Urinary bladder (tissue), 4 donors: Measurements from ENCODE around the gene CLIC6. TPM values are rescaled to one million over a fixed set of nuclear protein-coding genes. Genes with fewer than 3 reads are reported as not detected.
A peak's percentile ranks its signal among the peaks of the same experiment; 100 is the strongest.

ENCODE experiments used
- DNase-seq: peaks from one replicate; pipeline ENCODE4 v3.0.0-alpha.2; 2015; ENCODE audit errors: extremely low spot score
- H3K27ac ChIP-seq: one replicate; pipeline ENCODE4 v1.5.1; 2013; ENCODE audit warnings: low read depth, mild to moderate bottlenecking, moderate library complexity
- H3K36me3 ChIP-seq: one replicate; pipeline ENCODE4 v1.6.1; 2013; ENCODE audit warnings: mild to moderate bottlenecking, moderate library complexity; ENCODE audit not compliant: insufficient read depth
- H3K4me1 ChIP-seq: one replicate; pipeline ENCODE4 v1.6.1; 2013; ENCODE audit warnings: mild to moderate bottlenecking, moderate library complexity; ENCODE audit not compliant: insufficient read depth
- H3K4me3 ChIP-seq: one replicate; pipeline ENCODE4 v1.5.1; 2013; ENCODE audit warnings: low read depth, low read length
- WGBS: extraction: QIAGEN DNeasy Blood & Tissue Kit; methylation state at CpG from one replicate; pipeline ENCODE4 v1.1.7; 2013; 5-methylcytosine and 5-hydroxymethylcytosine counted together
- polyA plus RNA-seq: library from polyadenylated mRNA; stranded (reverse); fragments of 200-250 nt; gene quantifications from one replicate; pipeline ENCODE4 v1.2.3, GENCODE V29; 2013
- total RNA-seq: library from RNA; depleted of rRNA; stranded (reverse); fragments of >200 nt; gene quantifications from one replicate; pipeline ENCODE4 v1.2.3, GENCODE V29; 2014
- donor health status: healthy with polysubstance abuse.
- donor health status: healthy.

The CLIC6 gene
- total and polyA plus RNA-seq, 2 donors = 4.6 to 17.2 TPM

- no peaks in the 10 kb centered on the region for H3K36me3 ChIP-seq
- WGBS = 12% methylated on average over 8 of the region's 8 CpGs
- peaks cover 4% of the 10 kb centered on the region for H3K4me1 ChIP-seq
- H3K27ac ChIP-seq = no peak overlapping the region
- DNase-seq = no peak
- peak overlapping the region; percentile 34 for H3K4me3 ChIP-seq
Measured at GRCh38 chr21:34670962-34671348, 2.2 kb downstream of the CLIC6 start.

- DNase-seq = no peak
- WGBS = 55% methylated on average over 1 of the region's 1 CpG
- Histone ChIP-seq H3K4me3 (peak overlapping the region; percentile 6), H3K27ac (no peak overlapping the region), H3K36me3 (no peaks in the 10 kb centered on the region), H3K4me1 (peaks cover 4% of the 10 kb centered on the region)
Measured at GRCh38 chr21:34671462-34671861, 2.7 kb downstream of the CLIC6 start.

GRCh38 chr21:34671891-34672290, 3.1 kb downstream of the CLIC6 start:
- H3K4me1 ChIP-seq = peaks cover 4% of the 10 kb centered on the region
- no peak overlapping the region for H3K4me3 ChIP-seq
- no peak overlapping the region for H3K27ac ChIP-seq
- no peaks in the 10 kb centered on the region for H3K36me3 ChIP-seq
- DNase-seq = no peak
- 62% methylated on average over 4 of the region's 4 CpGs for WGBS

DNA sequence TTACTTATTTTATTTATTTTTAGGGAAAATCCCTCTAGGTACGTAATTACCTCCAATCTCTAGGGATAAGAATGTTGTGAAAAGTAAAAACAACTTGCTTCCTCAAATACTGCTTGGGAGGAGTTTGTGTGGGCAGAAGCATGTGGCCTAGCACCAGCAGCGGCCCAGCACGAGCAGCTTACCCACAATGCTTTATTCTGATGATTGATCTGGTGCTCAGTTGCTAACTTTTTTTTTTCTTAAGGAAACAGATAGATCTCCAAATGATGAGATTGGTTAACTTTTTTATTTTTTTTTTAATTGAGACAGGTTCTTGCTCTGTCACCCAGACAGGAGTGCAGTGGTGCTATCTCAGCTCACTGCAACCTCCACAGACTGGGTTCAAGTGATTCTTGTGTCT, 4.2 kb downstream of the CLIC6 start:
- H3K27ac ChIP-seq = no peak overlapping the region
- H3K4me3 ChIP-seq = no peak overlapping the region
- no peak for DNase-seq
- H3K4me1 ChIP-seq = peaks cover 4% of the 10 kb centered on the region
- no peaks in the 10 kb centered on the region for H3K36me3 ChIP-seq
- 58% methylated on average over 3 of the region's 3 CpGs for WGBS

DNA sequence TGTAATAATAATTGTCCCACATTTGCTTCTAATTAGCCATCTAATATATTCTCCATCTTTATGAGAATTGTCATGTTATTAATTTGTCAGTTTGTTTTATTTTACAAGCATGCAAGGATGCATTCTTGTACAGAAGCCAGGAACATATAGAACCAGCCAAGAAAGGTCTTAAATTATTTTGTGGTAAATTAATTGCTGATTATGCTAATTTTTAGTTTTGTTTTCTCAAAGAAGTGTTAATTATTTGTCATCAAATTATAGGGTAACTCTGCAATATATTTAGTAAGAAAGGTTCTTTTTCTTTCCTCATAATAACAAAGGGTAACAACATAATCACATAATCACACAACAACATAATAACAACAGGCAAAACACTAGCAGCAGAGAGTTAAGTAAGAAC, 5.7 kb downstream of the CLIC6 start:
- Histone ChIP-seq H3K4me1 (peaks cover 4% of the 10 kb centered on the region), H3K36me3 (no peaks in the 10 kb centered on the region), H3K4me3 (no peak overlapping the region), H3K27ac (no peak overlapping the region)
- DNase-seq = no peak

GRCh38 chr21:34675871-34676270, 7.1 kb downstream of the CLIC6 start:
- H3K4me3 ChIP-seq = no peak overlapping the region
- WGBS = 71% methylated on average over 5 of the region's 5 CpGs
- H3K36me3 ChIP-seq = no peaks in the 10 kb centered on the region
- H3K4me1 ChIP-seq = no peaks in the 10 kb centered on the region
- no peak overlapping the region for H3K27ac ChIP-seq
- no peak for DNase-seq

- H3K4me3 ChIP-seq = no peak overlapping the region
- H3K36me3 ChIP-seq = no peaks in the 10 kb centered on the region
- WGBS = 55% methylated on average over 5 of the region's 5 CpGs
- no peaks in the 10 kb centered on the region for H3K4me1 ChIP-seq
- no peak for DNase-seq
- no peak overlapping the region for H3K27ac ChIP-seq
Measured at GRCh38 chr21:34679051-34679450, 10.3 kb downstream of the CLIC6 start.

DNA sequence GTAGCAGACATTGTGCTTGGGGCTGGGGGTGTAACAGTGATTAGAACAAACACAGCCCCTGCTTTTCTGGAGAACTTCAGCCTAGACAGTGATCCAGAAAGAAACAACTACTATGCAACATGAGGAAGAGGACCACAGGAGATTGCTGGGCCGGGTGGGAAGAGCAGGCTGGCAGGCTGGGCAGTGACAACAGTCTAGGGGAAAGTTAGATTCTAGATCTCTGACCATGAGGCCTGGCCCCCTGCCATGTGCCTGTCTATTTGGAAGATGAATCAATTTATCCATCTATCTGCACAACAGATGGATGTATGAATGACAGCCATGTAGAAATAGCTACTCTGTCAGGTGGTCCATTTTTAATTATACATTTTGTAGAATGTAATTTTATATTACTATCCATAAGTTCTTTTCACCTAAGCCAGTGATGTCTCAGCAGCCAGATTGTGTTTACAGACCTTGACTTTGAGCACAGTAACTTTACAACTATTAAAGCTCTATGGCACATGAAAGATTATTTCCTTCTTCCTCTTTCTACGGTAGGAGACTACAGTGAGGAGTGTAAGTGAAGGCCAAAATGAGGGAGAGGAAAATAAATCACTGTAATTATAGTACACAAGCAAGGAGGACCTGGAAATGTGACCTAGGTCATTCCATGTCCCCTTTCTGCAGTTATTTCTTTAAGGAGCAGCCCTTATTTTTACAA, 15.5 kb downstream of the CLIC6 start:
- no peak for DNase-seq
- no peaks in the 10 kb centered on the region for H3K36me3 ChIP-seq
- H3K4me3 ChIP-seq = no peak overlapping the region
- H3K27ac ChIP-seq = no peak overlapping the region
- 45% methylated on average over 2 of the region's 2 CpGs for WGBS
- H3K4me1 ChIP-seq = no peaks in the 10 kb centered on the region

DNA sequence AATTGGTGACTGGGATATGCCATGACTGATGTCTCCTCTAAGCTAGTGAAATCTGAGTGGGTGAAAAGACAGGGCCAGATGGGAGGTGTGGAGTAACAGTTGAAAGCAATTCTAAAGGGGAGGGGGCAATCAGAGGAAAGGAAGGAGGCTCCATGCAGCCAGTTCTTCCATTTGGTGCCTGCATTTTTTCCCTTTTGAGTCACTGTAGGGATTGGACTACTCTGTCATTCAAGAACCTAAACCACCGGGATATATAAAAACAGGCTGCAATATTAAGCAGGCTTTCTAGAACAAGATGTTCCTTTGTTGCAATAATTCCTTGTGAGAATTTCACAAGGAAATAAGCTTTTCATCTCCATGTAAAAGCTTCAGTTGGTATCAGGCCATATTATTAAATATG, 18.3 kb downstream of the CLIC6 start:
- 32% methylated on average over 1 of the region's 1 CpG for WGBS
- no peak overlapping the region for H3K27ac ChIP-seq
- no peak overlapping the region for H3K4me3 ChIP-seq
- H3K4me1 ChIP-seq = no peaks in the 10 kb centered on the region
- DNase-seq = no peak
- no peaks in the 10 kb centered on the region for H3K36me3 ChIP-seq

DNA sequence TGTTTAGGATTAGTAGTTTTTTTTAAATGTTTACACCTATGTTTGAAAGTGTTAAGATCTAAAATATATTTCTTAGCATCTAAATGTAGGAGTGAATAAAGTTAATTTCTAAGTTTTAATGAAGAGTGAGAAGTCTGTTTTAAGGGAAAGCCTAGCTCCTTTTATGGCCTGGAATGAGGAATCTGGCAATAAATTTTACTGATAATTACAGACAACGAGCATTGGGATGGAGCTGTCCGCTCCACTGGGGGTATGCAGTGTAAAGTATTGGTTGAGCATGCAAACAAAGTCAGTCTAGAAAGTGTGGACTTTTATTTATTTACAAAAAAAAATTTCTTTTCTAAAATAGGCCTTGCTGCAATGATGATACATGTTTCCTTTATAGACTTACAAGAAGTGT, 19.0 kb downstream of the CLIC6 start:
- 61% methylated on average over 2 of the region's 2 CpGs for WGBS
- DNase-seq = no peak

DNA sequence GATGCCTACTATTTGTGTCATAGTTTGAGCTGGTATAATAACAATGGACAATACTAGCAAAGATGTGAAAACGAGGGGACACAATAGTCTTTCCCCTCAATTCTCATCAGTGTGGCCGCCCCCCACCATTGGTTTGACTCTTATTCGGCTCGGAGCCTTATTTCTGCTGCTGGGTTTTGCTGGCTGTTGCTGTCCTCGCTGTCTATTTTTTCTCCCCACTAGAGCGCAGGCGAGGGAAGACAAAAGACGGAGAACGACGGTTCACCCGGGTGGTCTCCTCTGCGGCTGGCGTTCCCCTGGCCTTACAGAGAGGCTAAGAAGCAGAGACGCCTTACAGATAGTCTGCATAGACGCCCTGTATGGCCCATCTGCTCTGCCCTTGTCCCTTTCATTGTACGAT, 19.4 kb downstream of the CLIC6 start:
- no peaks in the 10 kb centered on the region for H3K36me3 ChIP-seq
- no peaks in the 10 kb centered on the region for H3K4me1 ChIP-seq
- no peak overlapping the region for H3K27ac ChIP-seq
- 46% methylated on average over 16 of the region's 16 CpGs for WGBS
- H3K4me3 ChIP-seq = no peak overlapping the region
- no peak for DNase-seq

More for the DNA sequence above, 19.0 kb downstream of the CLIC6 start:
- H3K4me3 ChIP-seq = no peak overlapping the region
- H3K27ac ChIP-seq = no peak overlapping the region
- H3K36me3 ChIP-seq = no peaks in the 10 kb centered on the region
- no peaks in the 10 kb centered on the region for H3K4me1 ChIP-seq

- H3K27ac ChIP-seq = no peak overlapping the region
- no peak for DNase-seq
- H3K36me3 ChIP-seq = no peaks in the 10 kb centered on the region
- H3K4me3 ChIP-seq = no peak overlapping the region
- no peaks in the 10 kb centered on the region for H3K4me1 ChIP-seq
- 91% methylated on average over 5 of the region's 5 CpGs for WGBS
Measured at GRCh38 chr21:34688715-34689114, 19.9 kb downstream of the CLIC6 start.

DNA sequence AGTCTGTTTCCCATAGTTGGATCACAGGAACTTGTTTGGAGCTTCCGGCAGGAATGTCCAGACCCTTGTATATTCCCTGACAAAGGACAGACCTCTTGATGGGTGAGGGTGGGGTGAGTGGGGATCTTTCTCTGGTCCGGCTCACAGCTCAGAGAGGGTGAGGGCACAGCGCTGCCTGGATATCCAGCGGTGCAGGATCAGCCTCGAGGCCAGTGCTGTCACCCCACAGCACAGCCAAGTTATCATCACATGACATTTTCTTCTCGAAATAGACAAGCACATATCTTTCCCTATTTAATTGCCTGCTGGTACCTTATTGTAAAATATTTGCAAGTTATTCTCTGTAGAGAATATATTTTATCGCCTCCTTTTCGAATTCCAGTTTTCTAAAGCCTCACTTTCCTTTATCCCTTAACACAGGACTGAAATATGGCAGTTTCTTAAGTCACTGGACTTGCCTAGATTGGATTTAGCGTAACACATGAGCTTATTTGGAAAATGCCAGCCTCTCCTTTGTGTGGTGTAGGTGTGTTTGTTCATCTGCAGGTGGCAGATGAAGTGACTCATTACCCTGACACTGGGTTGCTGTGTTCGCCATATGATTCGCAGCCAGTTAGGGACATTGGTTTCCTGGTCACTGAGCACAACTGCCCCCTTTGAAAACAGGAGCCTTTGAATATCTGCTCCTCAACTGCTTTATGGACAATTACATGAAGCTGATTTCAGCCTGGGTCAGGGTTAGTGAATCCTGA, 21.4 kb downstream of the CLIC6 start:
- Histone ChIP-seq H3K36me3 (no peaks in the 10 kb centered on the region), H3K4me1 (no peaks in the 10 kb centered on the region), H3K4me3 (no peak overlapping the region), H3K27ac (peak overlapping the region; percentile 75)
- no peak for DNase-seq
- 72% methylated on average over 11 of the region's 11 CpGs for WGBS

DNA sequence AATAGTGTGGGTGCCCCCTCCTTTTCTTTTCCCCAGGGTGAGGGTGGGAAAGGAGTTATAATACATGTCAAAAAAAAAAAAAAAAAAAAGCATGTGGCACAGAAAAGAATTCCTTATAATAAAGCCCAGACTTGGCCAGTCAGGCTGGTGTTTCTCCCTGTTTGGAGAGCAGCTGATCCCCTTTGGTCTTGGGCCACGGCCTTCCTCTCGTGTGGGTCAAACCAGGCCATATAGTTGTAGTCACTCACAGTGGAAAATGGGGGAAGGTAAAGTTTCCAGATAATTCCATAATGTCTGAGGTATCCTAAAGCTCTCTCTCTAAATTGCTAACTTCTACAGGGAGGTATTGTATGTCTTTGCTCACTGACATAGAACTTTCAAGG, 22.0 kb downstream of the CLIC6 start:
- DNase-seq = no peak
- WGBS = 47% methylated on average over 2 of the region's 2 CpGs
- H3K36me3 ChIP-seq = no peaks in the 10 kb centered on the region
- H3K4me3 ChIP-seq = no peak overlapping the region
- H3K27ac ChIP-seq = peak overlapping the region; percentile 66
- H3K4me1 ChIP-seq = no peaks in the 10 kb centered on the region
